ENCODE results near the gene SUMO3. TPM values are rescaled to one million over a fixed set of nuclear protein-coding genes. Genes with fewer than 3 reads are reported as not detected.

SUMO3 gene
- total RNA-seq, 1 experiment from 2014 or later = 81.5 TPM

DNA sequence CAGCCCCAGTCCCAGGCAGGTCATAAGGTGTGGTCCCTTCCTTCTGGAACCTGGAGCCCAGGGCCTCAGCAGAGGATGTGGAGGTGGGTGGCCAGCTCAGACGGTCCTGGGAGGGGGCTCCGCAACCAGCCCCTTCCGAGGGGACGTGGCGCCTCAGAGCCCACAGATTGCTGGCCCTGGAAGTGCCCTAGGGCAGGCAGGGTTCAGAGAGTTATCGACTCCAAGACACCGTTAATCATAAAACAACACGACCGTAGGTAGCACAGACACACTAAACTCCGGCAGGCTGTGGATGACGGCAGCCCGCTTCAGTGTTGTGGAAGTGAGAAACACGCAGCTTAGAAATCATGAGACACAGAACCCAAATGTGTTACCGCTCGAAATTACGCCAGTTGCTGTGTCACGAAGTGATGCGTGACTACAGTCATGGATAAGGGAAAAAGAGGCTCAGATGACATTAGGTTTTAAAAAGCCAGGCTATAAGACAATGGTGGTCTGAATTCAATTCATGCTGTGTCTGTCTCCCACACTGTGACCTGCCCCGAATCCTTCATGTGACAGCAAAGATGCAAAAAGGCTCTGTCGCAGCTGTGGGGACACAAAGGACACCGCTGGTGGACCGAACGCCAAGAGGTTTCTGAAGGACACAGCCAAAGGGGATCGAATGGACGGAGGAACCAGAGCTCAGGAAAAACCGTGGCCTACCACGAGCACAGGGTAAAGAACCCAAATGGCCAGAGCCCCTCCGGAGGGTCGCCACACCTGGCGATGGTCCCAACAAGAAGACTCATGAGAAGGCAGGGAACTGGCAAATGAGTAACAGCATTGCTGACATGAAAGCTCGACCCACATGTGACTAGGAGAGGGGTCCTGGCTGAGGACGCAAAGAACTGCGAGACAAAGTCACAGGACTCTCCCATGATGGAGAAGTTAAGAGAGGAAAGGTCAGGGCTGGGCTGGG is 1.7 kb upstream of the SUMO3 start:
- ChIA-PET CTCF (no interaction called here), POLR2A (ENCODE audit: unreplicated experiment) (no interaction called here)
- H3K9me3 ChIP-seq (ENCODE audit: insufficient read depth, low read depth) = no peaks in the 10 kb centered on the region
- peaks cover 14% of the 10 kb centered on the region; the same call in 1 of the 2 replicates for H4K20me1 ChIP-seq (ENCODE audit: insufficient read depth)
- H3F3A ChIP-seq (ENCODE audit: insufficient read depth, low read depth) = peaks cover 4% of the 10 kb centered on the region; the same call in 1 of the 2 replicates
- no TSS peak for BruUV-seq (replicated peaks)
- TF ChIP-seq EZH2 (IDR thresholded peaks at IDR 0.05; ENCODE audit: low read depth) = no peak
- TF ChIP-seq, protein P1, sequence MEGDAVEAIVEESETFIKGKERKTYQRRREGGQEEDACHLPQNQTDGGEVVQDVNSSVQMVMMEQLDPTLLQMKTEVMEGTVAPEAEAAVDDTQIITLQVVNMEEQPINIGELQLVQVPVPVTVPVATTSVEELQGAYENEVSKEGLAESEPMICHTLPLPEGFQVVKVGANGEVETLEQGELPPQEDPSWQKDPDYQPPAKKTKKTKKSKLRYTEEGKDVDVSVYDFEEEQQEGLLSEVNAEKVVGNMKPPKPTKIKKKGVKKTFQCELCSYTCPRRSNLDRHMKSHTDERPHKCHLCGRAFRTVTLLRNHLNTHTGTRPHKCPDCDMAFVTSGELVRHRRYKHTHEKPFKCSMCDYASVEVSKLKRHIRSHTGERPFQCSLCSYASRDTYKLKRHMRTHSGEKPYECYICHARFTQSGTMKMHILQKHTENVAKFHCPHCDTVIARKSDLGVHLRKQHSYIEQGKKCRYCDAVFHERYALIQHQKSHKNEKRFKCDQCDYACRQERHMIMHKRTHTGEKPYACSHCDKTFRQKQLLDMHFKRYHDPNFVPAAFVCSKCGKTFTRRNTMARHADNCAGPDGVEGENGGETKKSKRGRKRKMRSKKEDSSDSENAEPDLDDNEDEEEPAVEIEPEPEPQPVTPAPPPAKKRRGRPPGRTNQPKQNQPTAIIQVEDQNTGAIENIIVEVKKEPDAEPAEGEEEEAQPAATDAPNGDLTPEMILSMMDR (conservative IDR thresholded peaks at IDR 0.05) = no peak
- H3K36me3 ChIP-seq (ENCODE audit: low read depth) = no peaks in the 10 kb centered on the region
- no peaks in the 10 kb centered on the region; the same call in 1 of the 2 replicates for H3K4me1 ChIP-seq (replicated peaks; ENCODE audit: insufficient read depth)
- H3K79me2 ChIP-seq (ENCODE audit: low read depth) = peaks cover 18% of the 10 kb centered on the region
- no peaks in the 10 kb centered on the region for H3K27me3 ChIP-seq (ENCODE audit: insufficient read depth, low read depth)
- H3K4me2 ChIP-seq = no peak overlapping the region
- intact Hi-C loops (cut with micrococcal nuclease; ENCODE audit: unreplicated experiment) = loop anchor here (5.0 kb wide), 1 partner anchor 53 kb away; the partner anchor contains the start of gene PTTG1IP
- no peak overlapping the region for H3K4me3 ChIP-seq
- no peak overlapping the region for H3K27ac ChIP-seq
- no peak overlapping the region for H2AFZ ChIP-seq
- DNase-seq = no peak
- H3K9me2 ChIP-seq (ENCODE audit: insufficient read depth) = no peaks in the 10 kb centered on the region

DNA sequence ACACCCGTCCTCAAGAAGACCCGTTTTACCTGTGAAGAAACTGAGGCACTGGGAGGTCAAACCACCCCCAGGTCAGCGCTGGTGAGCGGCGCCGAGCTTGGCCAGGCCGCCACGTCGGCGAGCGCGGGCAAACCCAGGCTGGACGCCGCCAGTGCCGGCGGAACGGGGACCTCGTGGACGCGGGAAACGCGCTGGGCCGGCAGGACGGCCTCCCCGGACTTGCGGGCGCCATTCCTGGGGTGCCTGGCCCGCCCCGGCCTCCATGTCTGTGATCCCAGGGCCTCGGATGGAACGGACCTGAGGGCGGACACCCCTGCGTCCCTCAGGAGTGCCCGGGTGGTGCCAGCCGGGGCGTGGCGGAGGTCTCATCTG is 764 bp upstream of the SUMO3 start:
- Histone ChIP-seq H2AFZ (peak overlapping the region; percentile 79; the same call in 1 of the 2 replicates), H3K27me3 (ENCODE audit: insufficient read depth, low read depth) (no peaks in the 10 kb centered on the region), H3K9me2 (ENCODE audit: insufficient read depth) (no peaks in the 10 kb centered on the region), H3F3A (ENCODE audit: insufficient read depth, low read depth) (peaks cover 4% of the 10 kb centered on the region; the same call in 1 of the 2 replicates), H3K79me2 (ENCODE audit: low read depth) (peaks cover 18% of the 10 kb centered on the region), H3K4me3 (peak overlapping the region; percentile 65; the same call in 1 of the 2 replicates), H3K4me1 (replicated peaks; ENCODE audit: insufficient read depth) (no peaks in the 10 kb centered on the region; the same call in 1 of the 2 replicates), H3K9me3 (ENCODE audit: insufficient read depth, low read depth) (no peaks in the 10 kb centered on the region), H4K20me1 (ENCODE audit: insufficient read depth) (peaks cover 18% of the 10 kb centered on the region; the same call in 1 of the 2 replicates), H3K36me3 (ENCODE audit: low read depth) (no peaks in the 10 kb centered on the region), H3K4me2 (peak overlapping the region; percentile 74), H3K27ac (no peak overlapping the region)
- no peak for TF ChIP-seq EZH2 (IDR thresholded peaks at IDR 0.05; ENCODE audit: low read depth)
- TF ChIP-seq, protein P1 (conservative IDR thresholded peaks at IDR 0.05) = no peak
- CTCF ChIA-PET = no interaction called here
- intact Hi-C loops (cut with micrococcal nuclease; ENCODE audit: unreplicated experiment) = loop anchor here (5.0 kb wide), 1 partner anchor 54 kb away; the partner anchor contains the start of gene PTTG1IP
- POLR2A ChIA-PET (ENCODE audit: unreplicated experiment) = no interaction called here
- TSS peak; percentile 60 for BruUV-seq (replicated peaks)
- DNase-seq = no peak

DNA sequence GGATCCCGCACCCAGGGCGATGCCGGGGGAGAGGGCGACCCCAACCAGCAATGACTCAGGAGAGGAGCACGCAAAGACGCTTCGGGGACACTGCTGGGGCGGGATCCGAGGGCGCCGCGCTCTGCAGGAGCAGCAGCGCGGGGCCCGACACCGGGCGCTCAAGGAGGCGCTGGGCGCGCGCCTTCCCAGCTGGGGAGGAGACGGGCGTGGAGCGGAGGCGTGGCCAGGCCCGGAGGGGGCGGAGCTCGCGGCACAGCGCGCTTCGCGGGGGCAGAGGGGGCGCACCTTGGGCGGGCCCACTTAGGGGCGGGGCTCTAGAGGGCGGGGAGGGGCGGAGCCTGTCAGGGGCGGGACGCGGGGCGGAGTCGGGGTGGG is 369 bp downstream of the SUMO3 start:
- H3K27me3 ChIP-seq (ENCODE audit: insufficient read depth, low read depth) = no peaks in the 10 kb centered on the region
- ChIA-PET POLR2A (ENCODE audit: unreplicated experiment) (no interaction called here), CTCF (no interaction called here)
- H3K4me1 ChIP-seq (replicated peaks; ENCODE audit: insufficient read depth) = no peaks in the 10 kb centered on the region; the same call in 1 of the 2 replicates
- H3K4me2 ChIP-seq = peak overlapping the region; percentile 79
- peak overlapping the region; percentile 55; the same call in 1 of the 2 replicates for H3K4me3 ChIP-seq
- intact Hi-C loops (cut with micrococcal nuclease; ENCODE audit: unreplicated experiment) = loop anchor here (5.0 kb wide), 1 partner anchor 55 kb away; the partner anchor contains the start of gene PTTG1IP
- H3K27ac ChIP-seq = no peak overlapping the region
- peak in 1 of 2 experiments; percentile 87 for DNase-seq
- H3K36me3 ChIP-seq (ENCODE audit: low read depth) = no peaks in the 10 kb centered on the region
- H3K9me3 ChIP-seq (ENCODE audit: insufficient read depth, low read depth) = no peaks in the 10 kb centered on the region
- no peak for TF ChIP-seq EZH2 (IDR thresholded peaks at IDR 0.05; ENCODE audit: low read depth)
- TF ChIP-seq, protein P1 (conservative IDR thresholded peaks at IDR 0.05) = no peak
- no TSS peak for BruUV-seq (replicated peaks)
- no peaks in the 10 kb centered on the region for H3K9me2 ChIP-seq (ENCODE audit: insufficient read depth)
- no peak overlapping the region for H2AFZ ChIP-seq
- H4K20me1 ChIP-seq (ENCODE audit: insufficient read depth) = peaks cover 24% of the 10 kb centered on the region; the same call in 1 of the 2 replicates
- H3F3A ChIP-seq (ENCODE audit: insufficient read depth, low read depth) = peaks cover 4% of the 10 kb centered on the region; the same call in 1 of the 2 replicates
- peaks cover 18% of the 10 kb centered on the region for H3K79me2 ChIP-seq (ENCODE audit: low read depth)

Measured in PC-9 (cell line).